GM21447 (cell line): ENCODE measurements around the gene MYOZ3.
A peak's percentile ranks its signal among the peaks of the same experiment; 100 is the strongest.

Experiments
- ATAC-seq: cut with Tn5 transposase; IDR thresholded peaks from one replicate; pipeline ENCODE4 v1.9.1; 2021; ENCODE audit not compliant: unreplicated experiment

MYOZ3 gene

GRCh38 chr5:150642567-150642927, 18.5 kb upstream of the MYOZ3 start:
- ATAC-seq = no peak

- ATAC-seq = no peak
Measured at GRCh38 chr5:150642991-150643710, 17.9 kb upstream of the MYOZ3 start.

- no peak for ATAC-seq
Measured at GRCh38 chr5:150644058-150644457, 17.0 kb upstream of the MYOZ3 start.

GRCh38 chr5:150644514-150644913, 16.5 kb upstream of the MYOZ3 start:
- ATAC-seq = no peak

GRCh38 chr5:150645070-150645700, 15.9 kb upstream of the MYOZ3 start:
- ATAC-seq = no peak

GRCh38 chr5:150647275-150648251, 13.5 kb upstream of the MYOZ3 start:
- ATAC-seq = no peak

GRCh38 chr5:150648294-150649107, 12.6 kb upstream of the MYOZ3 start:
- ATAC-seq = no peak

GRCh38 chr5:150649108-150650020, 11.7 kb upstream of the MYOZ3 start:
- no peak for ATAC-seq

GRCh38 chr5:150650021-150651006, 10.7 kb upstream of the MYOZ3 start:
- no peak for ATAC-seq

- ATAC-seq = no peak
Measured at GRCh38 chr5:150651382-150651781, 9.7 kb upstream of the MYOZ3 start.

GRCh38 chr5:150651924-150652671, 9.0 kb upstream of the MYOZ3 start:
- no peak for ATAC-seq

GRCh38 chr5:150653145-150653761, 7.8 kb upstream of the MYOZ3 start:
- ATAC-seq = no peak

GRCh38 chr5:150653762-150654556, 7.1 kb upstream of the MYOZ3 start:
- no peak for ATAC-seq

GRCh38 chr5:150655221-150655620, 5.8 kb upstream of the MYOZ3 start:
- no peak for ATAC-seq

- ATAC-seq = peak; percentile 67
Measured at GRCh38 chr5:150656191-150657132, 4.6 kb upstream of the MYOZ3 start.

- no peak for ATAC-seq
Measured at GRCh38 chr5:150658121-150658520, 2.9 kb upstream of the MYOZ3 start.
